HG02588 (cell line): ENCODE data around the gene POLD1.

Experiments used
- ATAC-seq: cut with Tn5 transposase; IDR thresholded peaks from one replicate; pipeline ENCODE4 v1.9.1; 2021; ENCODE audit warnings: mild to moderate bottlenecking, moderate library complexity; ENCODE audit not compliant: unreplicated experiment

POLD1 gene

GRCh38 chr19:50461066-50461875 lies 77.1 kb downstream of the POLD1 start:
- ATAC-seq: no peak

- ATAC-seq: no peak
Measured at GRCh38 chr19:50462970-50463369, 78.8 kb downstream of the POLD1 start.

DNA sequence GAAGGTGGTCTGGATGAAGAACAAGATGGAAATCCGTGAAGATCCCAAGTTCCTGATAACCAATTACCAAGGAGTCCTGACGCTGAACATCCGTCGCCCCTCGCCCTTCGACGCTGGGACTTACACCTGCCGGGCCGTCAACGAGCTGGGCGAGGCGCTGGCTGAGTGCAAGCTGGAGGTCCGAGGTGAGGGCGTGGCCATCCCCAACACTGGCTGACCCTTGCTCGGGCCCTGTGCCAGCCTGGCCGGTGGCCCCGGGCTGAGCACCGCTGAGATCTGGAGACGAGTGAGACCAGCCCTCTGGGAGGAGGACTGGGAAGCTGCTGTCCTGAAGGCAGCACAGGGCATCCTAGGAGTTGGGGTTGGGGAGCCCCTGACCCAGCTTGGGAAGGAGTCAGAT lies 80.2 kb downstream of the POLD1 start:
- no peak for ATAC-seq

DNA sequence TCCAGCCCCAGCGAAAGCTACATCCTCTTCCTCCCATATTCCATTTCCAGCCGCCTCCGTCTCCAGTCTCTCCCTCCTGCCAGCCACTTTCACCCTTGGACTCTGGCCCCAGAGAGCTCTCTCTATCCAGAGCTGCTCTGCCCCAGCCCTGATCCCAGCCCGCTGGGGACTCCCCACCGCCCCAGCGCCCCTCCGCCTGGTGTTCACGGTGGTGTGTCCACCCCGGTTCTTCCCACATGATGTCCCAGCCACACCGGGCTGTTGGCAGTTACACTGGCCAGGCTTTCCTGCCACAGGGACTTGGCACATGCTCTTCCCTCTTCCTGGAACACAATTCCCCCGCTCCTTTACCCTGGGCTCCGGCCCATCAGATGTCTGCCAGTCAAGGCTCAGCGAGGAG lies 80.9 kb downstream of the POLD1 start:
- ATAC-seq: no peak

DNA sequence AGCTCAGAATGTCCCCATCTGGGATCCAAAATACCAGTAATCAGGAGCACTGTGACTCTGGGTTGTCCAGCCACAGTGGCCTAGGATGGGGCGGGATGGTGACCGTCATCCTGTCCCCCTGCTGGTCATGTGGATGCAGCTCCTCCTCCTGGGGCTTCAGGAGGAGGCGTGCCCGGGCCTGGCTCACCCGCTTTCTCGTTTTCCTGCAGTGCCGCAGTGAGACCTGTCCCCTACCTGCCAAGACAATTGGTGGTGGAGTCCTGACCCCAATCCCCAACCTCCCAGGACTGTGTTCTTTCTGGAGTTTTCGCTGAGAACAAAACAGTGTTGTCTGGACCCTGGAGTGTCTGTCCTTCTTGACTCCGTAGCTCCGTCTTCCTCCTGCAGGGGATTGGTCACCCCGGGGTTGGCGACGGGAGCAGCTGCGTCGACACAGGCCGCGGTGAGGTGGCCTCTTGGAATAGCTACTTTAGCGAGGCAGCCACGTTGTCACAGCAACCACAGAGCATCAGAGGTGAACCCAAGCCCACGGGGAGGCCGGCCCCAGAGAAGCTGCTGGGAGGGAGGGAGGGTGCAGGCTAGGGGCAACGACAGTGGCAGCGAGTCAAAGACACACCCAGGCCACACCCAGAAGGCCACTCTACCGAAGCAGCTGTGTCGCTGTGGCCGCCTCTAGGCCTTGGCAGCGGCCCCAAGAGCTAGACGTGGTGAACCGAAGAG lies 82.0 kb downstream of the POLD1 start:
- ATAC-seq: no peak

DNA sequence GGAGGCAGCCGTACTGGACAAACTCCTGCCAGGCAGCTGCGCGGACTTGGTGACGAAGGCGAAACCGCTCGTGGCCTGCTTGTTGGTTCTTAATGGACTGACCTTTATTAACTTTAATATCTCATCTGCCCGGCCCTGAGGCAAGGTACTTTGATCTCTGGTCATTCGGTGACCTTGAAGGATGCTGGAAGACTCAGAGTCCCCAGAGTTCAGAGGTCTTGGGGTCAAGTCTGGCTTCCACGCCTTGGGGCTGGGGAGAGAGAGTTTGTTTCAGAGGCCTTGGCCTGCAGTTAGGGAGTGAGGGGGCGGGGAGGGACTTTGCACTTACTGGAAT lies 82.5 kb downstream of the POLD1 start:
- ATAC-seq: no peak

- ATAC-seq: no peak
Measured at GRCh38 chr19:50467566-50467965, 83.4 kb downstream of the POLD1 start.
